Ishikawa (cell line): ENCODE data around the gene CD300E.

Experiments used
- CEBPB ChIP-seq: IDR thresholded peaks from 2 replicates; pipeline ENCODE4 v1.6.1; 2012
- CREB1 ChIP-seq: IDR thresholded peaks from 2 replicates; pipeline ENCODE4 v1.6.1; 2012; ENCODE audit warnings: low read depth
- EGR1 ChIP-seq: IDR thresholded peaks from 2 replicates; pipeline ENCODE4 v1.6.1; 2012
- EP300 ChIP-seq: IDR thresholded peaks from 2 replicates; pipeline ENCODE4 v1.6.1; 2012; ENCODE audit warnings: borderline replicate concordance
- FOXM1 ChIP-seq: IDR thresholded peaks from 2 replicates; pipeline ENCODE4 v1.6.1; 2012; ENCODE audit warnings: low read depth, borderline replicate concordance
- MAX ChIP-seq: IDR thresholded peaks from 2 replicates; pipeline ENCODE4 v1.6.1; 2012
- NFIC ChIP-seq: IDR thresholded peaks from 2 replicates; pipeline ENCODE4 v1.6.1; 2012
- RAD21 ChIP-seq: IDR thresholded peaks from 2 replicates; pipeline ENCODE4 v1.6.1; 2012; ENCODE audit warnings: low read depth
- REST ChIP-seq: IDR thresholded peaks from 2 replicates; pipeline ENCODE4 v1.6.1; 2012; ENCODE audit warnings: low read depth, mild to moderate bottlenecking
- TAF1 ChIP-seq: IDR thresholded peaks from 2 replicates; pipeline ENCODE4 v1.6.1; 2012; ENCODE audit warnings: low read depth, mild to moderate bottlenecking
- TCF12 ChIP-seq: IDR thresholded peaks from 2 replicates; pipeline ENCODE4 v1.6.1; 2012; ENCODE audit warnings: low read depth
- TEAD4 ChIP-seq: IDR thresholded peaks from 2 replicates; pipeline ENCODE4 v1.6.1; 2012
- USF1 ChIP-seq: IDR thresholded peaks from 2 replicates; pipeline ENCODE4 v1.6.1; 2012
- YY1 ChIP-seq: IDR thresholded peaks from 2 replicates; pipeline ENCODE4 v1.6.1; 2012; ENCODE audit warnings: low read depth
- ZBTB7A ChIP-seq: IDR thresholded peaks from 2 replicates; pipeline ENCODE4 v1.6.1; 2012; ENCODE audit warnings: low read depth

CD300E gene

GRCh38 chr17:74618451-74618850 lies 5.1 kb downstream of the CD300E start:
- TF ChIP-seq FOXM1 (no peak), CEBPB (no peak)

GRCh38 chr17:74616696-74617095 lies 6.8 kb downstream of the CD300E start:
- TF ChIP-seq CREB1 (no peak), TEAD4 (no peak), ZBTB7A (no peak), EP300 (no peak), EGR1 (no peak)

- TF ChIP-seq CEBPB: no peak
- TF ChIP-seq EP300: no peak
- no peak for TF ChIP-seq REST
- no peak for TF ChIP-seq FOXM1
- TF ChIP-seq TAF1: no peak
- TF ChIP-seq USF1: no peak
- TF ChIP-seq RAD21: no peak
- no peak for TF ChIP-seq MAX
- TF ChIP-seq TEAD4: no peak
- TF ChIP-seq CREB1: no peak
- TF ChIP-seq NFIC: no peak
Observed at GRCh38 chr17:74612046-74612445, 11.5 kb downstream of the CD300E start.

GRCh38 chr17:74610108-74610507 lies 13.4 kb downstream of the CD300E start:
- TF ChIP-seq REST: peak; percentile 90
- TF ChIP-seq RAD21: no peak
- peak; percentile 45; the same call in 1 of the 2 replicates for TF ChIP-seq YY1

GRCh38 chr17:74608511-74608910 lies 15.0 kb downstream of the CD300E start:
- TF ChIP-seq YY1 (no peak), TCF12 (no peak), CEBPB (no peak), TEAD4 (no peak), REST (no peak), CREB1 (no peak), ZBTB7A (no peak), NFIC (no peak), EGR1 (no peak), EP300 (no peak), MAX (no peak), TAF1 (no peak), FOXM1 (no peak), USF1 (no peak), RAD21 (no peak)

GRCh38 chr17:74607221-74607620 lies 16.3 kb downstream of the CD300E start:
- TF ChIP-seq TCF12 (no peak), CREB1 (no peak), REST (no peak), ZBTB7A (no peak), NFIC (no peak), TAF1 (no peak)
